ENCODE results near the gene GLB1L3. TPM values are rescaled to one million over a fixed set of nuclear protein-coding genes. Genes with fewer than 3 reads are reported as not detected.
A peak's percentile ranks its signal among the peaks of the same experiment; 100 is the strongest.
"Not testable (repeated sequence)": the region's sequence is repeated elsewhere in the genome, so short reads cannot be mapped to it uniquely, and the experiment has no call there.

GLB1L3 gene
- total RNA-seq, 2 experiments from 2014 or later, result 6.9 TPM

DNA sequence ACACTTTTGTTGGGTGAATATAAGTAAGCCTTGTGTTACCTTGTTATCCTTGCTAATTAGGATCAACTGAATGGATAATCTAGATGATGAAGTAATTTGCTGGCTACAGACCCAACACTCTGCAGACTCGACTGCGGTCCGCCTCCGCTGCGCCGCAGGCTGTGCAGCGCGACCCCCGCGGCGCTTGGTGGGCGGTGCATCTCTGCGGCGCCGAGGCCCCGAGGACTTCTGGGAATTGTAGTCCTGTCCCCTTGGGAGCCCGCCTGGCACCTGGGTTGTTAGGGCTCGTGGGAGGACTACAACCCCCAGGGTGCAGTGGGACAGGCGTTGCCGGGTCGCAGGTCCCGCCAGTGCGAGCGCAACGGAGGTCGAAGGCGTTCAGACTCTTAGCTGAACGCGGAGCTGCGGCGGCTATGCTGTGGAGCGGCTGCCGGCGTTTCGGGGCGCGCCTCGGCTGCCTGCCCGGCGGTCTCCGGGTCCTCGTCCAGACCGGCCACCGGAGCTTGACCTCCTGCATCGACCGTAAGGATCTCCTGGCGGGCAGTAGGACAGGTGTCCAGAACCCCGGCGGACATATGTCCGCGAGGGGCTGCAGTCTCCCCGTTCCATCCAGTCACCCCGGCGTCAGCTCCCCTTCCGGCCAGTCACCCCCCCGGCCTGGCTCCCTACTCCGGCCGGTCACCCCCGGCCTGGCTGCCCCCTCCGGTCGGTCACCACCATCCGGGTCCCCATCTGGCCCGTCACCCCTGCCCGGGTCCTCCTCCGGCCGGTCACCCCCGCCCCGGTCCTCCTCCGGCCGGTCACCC, 22.8 kb upstream of the GLB1L3 start, which contains the start of the genes ACAD8 and THYN1:
Gene ACAD8, plus strand, starts transcription at position 381 of the 806 bp plus-strand sequence. Its CDS starts 33 bp downstream, at position 414.
Gene THYN1, minus strand, starts transcription at position 165 of the 806 bp plus-strand sequence. CDS start 470 bp downstream, outside the sequence.
- peak; percentile 97 for DNase-seq
- Mint-ChIP-seq H3K36me3 (ENCODE audit: low read depth) (peaks cover 23% of the 10 kb centered on the region), H3K27ac (peak within 1 kb of the TSS; percentile 64), H3K27me3 (no peaks in the 10 kb centered on the region), H3K4me1 (peaks cover 44% of the 10 kb centered on the region), H3K4me3 (peak within 1 kb of the TSS; percentile 88), H3K9me3 (no peaks in the 10 kb centered on the region)
- ChIA-PET POLR2A (interaction anchor here (0.8 to 10.5 kb wide), 8 partner anchors 9 to 42 kb away, joined by 3 to 116 read pairs (median 13); partner anchors contain the start of genes GLB1L3, NCAPD3 and VPS26B), CTCF (interaction anchor here (0.7 to 3.4 kb wide), 8 partner anchors 8 to 46 kb away, joined by 3 to 23 read pairs (median 10); partner anchors contain the start of genes GLB1L3, NCAPD3 and VPS26B)

DNA sequence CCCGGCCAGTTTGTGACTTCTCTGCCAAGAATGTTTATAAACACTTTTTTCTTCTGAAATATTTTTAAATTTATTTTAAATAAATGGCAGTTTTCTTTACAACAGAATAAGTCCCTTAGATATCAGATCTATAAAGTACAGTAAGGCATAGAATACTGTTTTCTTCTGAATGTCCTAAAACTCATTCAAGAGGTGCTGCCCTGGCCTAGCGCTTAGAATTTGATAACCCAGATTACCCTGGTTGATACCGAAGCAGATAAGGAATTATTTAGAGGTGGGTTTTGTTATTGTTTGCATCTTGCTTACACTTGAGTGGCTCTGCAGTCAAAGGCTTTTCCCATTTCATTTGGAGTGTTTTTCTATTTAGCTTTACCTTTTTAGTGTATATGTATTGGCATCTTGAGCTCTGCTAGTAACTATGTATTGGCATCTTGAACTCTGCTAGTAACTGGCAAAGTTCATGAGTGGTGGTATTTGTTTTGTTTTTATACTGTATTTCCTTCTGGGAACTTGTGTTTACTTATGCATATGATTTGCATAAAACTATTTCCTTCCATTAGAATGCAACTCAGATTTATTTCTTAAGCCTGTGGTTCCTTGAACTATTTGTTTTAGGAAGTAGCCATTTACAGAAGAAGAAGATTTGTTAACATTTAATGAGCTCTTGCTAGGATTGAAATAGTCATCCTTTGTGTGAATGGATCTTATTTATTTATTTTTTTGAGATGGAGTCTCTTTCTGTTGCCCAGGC, 21.6 kb upstream of the GLB1L3 start:
- Mint-ChIP-seq H3K27ac (peak overlapping the region; percentile 64), H3K4me1 (peaks cover 33% of the 10 kb centered on the region), H3K27me3 (no peaks in the 10 kb centered on the region)

DNA sequence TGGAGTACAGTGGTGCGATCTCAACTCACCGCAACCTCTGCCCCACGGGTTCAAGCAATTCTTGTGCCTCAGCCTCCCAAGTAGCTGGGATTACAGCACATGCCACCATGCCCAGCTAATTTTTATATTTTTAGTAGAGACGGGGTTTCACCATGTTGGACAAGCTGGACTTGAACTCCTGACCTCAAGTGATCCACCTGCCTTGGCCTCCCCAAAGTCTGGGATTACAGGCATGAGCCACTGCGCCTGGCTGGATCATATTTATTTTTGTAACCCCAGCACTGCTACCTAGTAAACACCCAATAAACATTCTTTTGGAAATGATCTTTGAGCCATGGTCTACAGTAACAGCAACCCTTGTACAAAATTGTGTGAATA, 21.0 kb upstream of the GLB1L3 start:
- peaks cover 35% of the 10 kb centered on the region for H3K4me1 Mint-ChIP-seq
- H3K27me3 Mint-ChIP-seq, H3K4me3 Mint-ChIP-seq, DNase-seq, H3K9me3 Mint-ChIP-seq, H3K27ac Mint-ChIP-seq: not testable (repeated sequence)
- ChIA-PET CTCF (interaction anchor here (1.0 to 3.4 kb wide), 6 partner anchors 9 to 48 kb away, joined by 3 to 16 read pairs (median 10); partner anchors contain the start of genes GLB1L3, NCAPD3 and VPS26B), POLR2A (interaction anchor here (0.7 to 10.5 kb wide), 6 partner anchors 8 to 30 kb away, joined by 3 to 116 read pairs (median 16); partner anchors contain the start of genes NCAPD3 and VPS26B)
- peaks cover 26% of the 10 kb centered on the region for H3K36me3 Mint-ChIP-seq (ENCODE audit: low read depth)

More for the DNA sequence above, 21.6 kb upstream of the GLB1L3 start:
- POLR2A ChIA-PET, result interaction anchor here (0.7 to 10.5 kb wide), 8 partner anchors 8 to 43 kb away, joined by 3 to 116 read pairs (median 13); partner anchors contain the start of genes GLB1L3, NCAPD3 and VPS26B
- CTCF ChIA-PET, result interaction anchor here (1.0 to 3.4 kb wide), 8 partner anchors 10 to 47 kb away, joined by 3 to 16 read pairs (median 4); partner anchors contain the start of genes GLB1L3, NCAPD3 and VPS26B
- DNase-seq, result no peak
- H3K9me3 Mint-ChIP-seq, result no peaks in the 10 kb centered on the region
- peak overlapping the region; percentile 88 for H3K4me3 Mint-ChIP-seq
- H3K36me3 Mint-ChIP-seq (ENCODE audit: low read depth), result peaks cover 21% of the 10 kb centered on the region

DNA sequence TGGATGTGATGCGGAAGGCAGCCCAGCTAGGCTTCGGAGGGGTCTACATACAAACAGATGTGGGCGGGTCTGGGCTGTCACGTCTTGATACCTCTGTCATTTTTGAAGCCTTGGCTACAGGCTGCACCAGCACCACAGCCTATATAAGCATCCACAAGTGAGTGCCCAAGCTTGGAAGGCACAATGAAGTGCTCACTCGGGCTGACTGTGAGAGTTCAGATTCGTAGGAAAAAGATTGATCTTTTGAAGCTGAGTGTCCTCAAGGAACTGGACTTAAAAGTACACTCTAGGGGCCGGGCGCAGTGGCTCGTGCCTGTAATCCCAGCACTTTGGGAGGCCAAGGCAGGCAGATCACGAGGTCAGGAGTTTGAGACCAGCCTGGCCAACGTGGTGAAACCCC, 19.1 kb upstream of the GLB1L3 start:
- ChIA-PET CTCF (no interaction called here), POLR2A (interaction anchor here (0.6 to 10.5 kb wide), 3 partner anchors 17 to 32 kb away, joined by 3 to 116 read pairs (median 4); partner anchors contain the start of genes GLB1L3, NCAPD3 and VPS26B)
- Mint-ChIP-seq H3K4me1 (peaks cover 33% of the 10 kb centered on the region), H3K9me3 (no peaks in the 10 kb centered on the region), H3K27me3 (no peaks in the 10 kb centered on the region), H3K4me3 (no peak overlapping the region), H3K36me3 (ENCODE audit: low read depth) (peaks cover 29% of the 10 kb centered on the region), H3K27ac (no peak overlapping the region)
- no peak for DNase-seq

DNA sequence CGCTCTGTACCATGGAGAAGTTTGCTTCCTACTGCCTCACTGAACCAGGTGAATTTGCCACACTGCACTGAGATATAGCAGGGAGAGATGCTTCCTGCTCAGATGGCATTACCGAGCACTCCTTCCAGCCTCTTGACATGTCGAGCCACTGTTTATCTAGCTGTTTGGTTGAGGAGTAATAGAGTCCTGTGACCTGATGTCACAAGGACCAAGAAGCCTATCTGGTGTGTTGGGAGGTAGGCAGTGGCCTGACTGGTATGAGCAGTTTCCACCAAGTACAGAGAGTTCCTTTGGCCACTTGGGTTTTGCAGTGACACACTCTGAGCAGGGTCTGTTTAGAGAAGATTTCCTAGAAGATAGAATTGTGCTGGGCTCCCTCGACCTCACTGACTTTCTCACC, 17.6 kb upstream of the GLB1L3 start:
- Mint-ChIP-seq H3K9me3 (no peaks in the 10 kb centered on the region), H3K36me3 (ENCODE audit: low read depth) (peaks cover 39% of the 10 kb centered on the region), H3K4me3 (no peak overlapping the region), H3K27ac (no peak overlapping the region), H3K27me3 (no peaks in the 10 kb centered on the region), H3K4me1 (peaks cover 29% of the 10 kb centered on the region)
- no peak for DNase-seq
- ChIA-PET POLR2A (interaction anchor here (10.5 kb wide), 1 partner anchor 34 kb away, joined by 116 read pairs; the partner anchor contains the start of genes NCAPD3 and VPS26B), CTCF (no interaction called here)

DNA sequence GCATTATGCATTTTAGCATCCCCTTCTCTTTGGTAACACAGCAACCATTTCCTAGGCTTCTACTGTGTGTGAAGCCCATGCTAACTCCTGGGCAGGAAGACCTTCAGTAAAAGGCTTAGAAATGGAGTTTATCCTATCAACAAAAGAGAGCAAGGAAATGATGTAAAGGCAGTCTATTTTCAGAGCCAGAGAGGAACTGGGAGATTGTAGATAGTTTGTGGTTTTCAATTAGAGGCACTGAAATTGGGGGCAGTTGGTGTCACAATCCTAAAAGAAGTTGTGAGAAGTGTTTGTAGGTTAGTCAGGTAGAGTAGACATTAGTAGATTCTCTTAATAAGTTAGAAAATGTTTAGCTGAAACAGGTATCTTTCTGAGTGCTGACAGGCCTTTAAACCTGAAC, 15.7 kb upstream of the GLB1L3 start:
- POLR2A ChIA-PET, result interaction anchor here (1.0 to 5.7 kb wide), 4 partner anchors 11 to 38 kb away, joined by 3 to 37 read pairs (median 8); partner anchors contain the start of genes GLB1L3 and VPS26B
- Mint-ChIP-seq H3K9me3 (no peaks in the 10 kb centered on the region), H3K36me3 (ENCODE audit: low read depth) (peaks cover 43% of the 10 kb centered on the region), H3K4me1 (peaks cover 16% of the 10 kb centered on the region), H3K27me3 (no peaks in the 10 kb centered on the region), H3K27ac (peak overlapping the region; percentile 64), H3K4me3 (no peak overlapping the region)
- no peak for DNase-seq
- CTCF ChIA-PET, result interaction anchor here (1.9 to 3.4 kb wide), 6 partner anchors 8 to 20 kb away, joined by 8 to 39 read pairs (median 14); partner anchors contain the start of genes ACAD8, GLB1L3 and THYN1

DNA sequence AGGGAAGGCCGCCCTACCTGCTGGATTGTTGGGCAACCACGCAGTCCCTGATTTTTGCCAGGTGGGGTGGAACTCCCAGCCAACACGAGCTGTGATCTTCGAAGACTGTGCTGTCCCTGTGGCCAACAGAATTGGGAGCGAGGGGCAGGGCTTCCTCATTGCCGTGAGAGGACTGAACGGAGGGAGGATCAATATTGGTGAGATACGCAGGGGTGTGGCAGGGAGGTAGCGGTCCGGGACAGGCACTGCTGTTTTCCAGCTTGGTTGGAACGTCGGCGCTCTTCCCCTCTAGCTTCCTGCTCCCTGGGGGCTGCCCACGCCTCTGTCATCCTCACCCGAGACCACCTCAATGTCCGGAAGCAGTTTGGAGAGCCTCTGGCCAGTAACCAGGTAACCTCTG, 15.2 kb upstream of the GLB1L3 start:
- no peak overlapping the region for H3K27ac Mint-ChIP-seq
- POLR2A ChIA-PET, result interaction anchor here (1.0 to 5.7 kb wide), 5 partner anchors 7 to 38 kb away, joined by 3 to 37 read pairs (median 11); partner anchors contain the start of genes ACAD8, GLB1L3, THYN1 and VPS26B
- no peaks in the 10 kb centered on the region for H3K27me3 Mint-ChIP-seq
- H3K36me3 Mint-ChIP-seq (ENCODE audit: low read depth), result peaks cover 43% of the 10 kb centered on the region
- CTCF ChIA-PET, result interaction anchor here (1.2 to 3.4 kb wide), 9 partner anchors 9 to 99 kb away, joined by 4 to 39 read pairs (median 10); partner anchors contain the start of genes ACAD8, GLB1L3 and THYN1
- no peaks in the 10 kb centered on the region for H3K9me3 Mint-ChIP-seq
- H3K4me1 Mint-ChIP-seq, result peaks cover 13% of the 10 kb centered on the region
- no peak overlapping the region for H3K4me3 Mint-ChIP-seq
- DNase-seq, result no peak

DNA sequence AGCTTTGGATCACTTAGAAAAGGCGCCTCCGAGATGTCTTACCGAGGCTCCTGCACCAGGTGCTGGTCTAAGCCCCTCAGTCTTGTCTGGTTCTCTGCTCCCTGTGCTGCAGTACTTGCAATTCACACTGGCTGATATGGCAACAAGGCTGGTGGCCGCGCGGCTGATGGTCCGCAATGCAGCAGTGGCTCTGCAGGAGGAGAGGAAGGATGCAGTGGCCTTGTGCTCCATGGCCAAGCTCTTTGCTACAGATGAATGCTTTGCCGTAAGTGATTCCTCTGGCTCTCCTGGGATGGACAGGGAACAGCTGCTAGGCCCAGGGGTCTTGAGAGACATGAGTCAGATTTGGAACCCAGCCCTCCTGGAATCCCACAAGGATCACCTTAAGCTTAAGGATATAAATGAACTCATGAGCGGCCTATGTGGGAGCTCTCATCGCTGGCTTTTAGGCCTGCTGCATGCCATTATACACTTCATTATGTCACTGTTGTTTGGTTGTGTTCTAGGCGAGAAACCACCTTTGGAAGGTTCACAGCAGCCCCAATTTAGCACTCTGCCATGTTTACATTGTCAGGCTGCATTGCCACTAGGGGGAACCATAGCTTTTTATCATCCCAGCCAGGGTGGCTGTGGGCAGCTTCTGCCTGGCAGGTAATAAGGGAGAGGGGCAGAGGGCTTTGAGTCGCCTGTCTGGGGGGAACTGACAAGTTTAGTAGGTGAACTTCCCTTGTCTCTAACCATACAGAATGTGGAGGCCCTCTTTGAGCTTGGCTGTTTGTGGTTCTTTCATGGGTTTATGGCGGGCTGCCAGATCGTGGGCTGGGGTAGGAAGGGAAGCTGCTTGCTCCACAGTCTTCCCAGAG, 14.3 kb upstream of the GLB1L3 start:
- POLR2A ChIA-PET, result interaction anchor here (1.1 to 5.7 kb wide), 6 partner anchors 8 to 90 kb away, joined by 3 to 37 read pairs (median 7); partner anchors contain the start of genes ACAD8, GLB1L3 and THYN1
- CTCF ChIA-PET, result interaction anchor here (0.6 to 3.4 kb wide), 16 partner anchors 9 to 185 kb away, joined by 3 to 39 read pairs (median 6); partner anchors contain the start of genes ACAD8, GLB1L3 and THYN1
- H3K4me3 Mint-ChIP-seq, result no peak overlapping the region
- H3K9me3 Mint-ChIP-seq, result no peaks in the 10 kb centered on the region
- DNase-seq, result peak; percentile 46
- peaks cover 17% of the 10 kb centered on the region for H3K4me1 Mint-ChIP-seq
- H3K27ac Mint-ChIP-seq, result no peak overlapping the region
- peaks cover 39% of the 10 kb centered on the region for H3K36me3 Mint-ChIP-seq (ENCODE audit: low read depth)
- no peaks in the 10 kb centered on the region for H3K27me3 Mint-ChIP-seq

DNA sequence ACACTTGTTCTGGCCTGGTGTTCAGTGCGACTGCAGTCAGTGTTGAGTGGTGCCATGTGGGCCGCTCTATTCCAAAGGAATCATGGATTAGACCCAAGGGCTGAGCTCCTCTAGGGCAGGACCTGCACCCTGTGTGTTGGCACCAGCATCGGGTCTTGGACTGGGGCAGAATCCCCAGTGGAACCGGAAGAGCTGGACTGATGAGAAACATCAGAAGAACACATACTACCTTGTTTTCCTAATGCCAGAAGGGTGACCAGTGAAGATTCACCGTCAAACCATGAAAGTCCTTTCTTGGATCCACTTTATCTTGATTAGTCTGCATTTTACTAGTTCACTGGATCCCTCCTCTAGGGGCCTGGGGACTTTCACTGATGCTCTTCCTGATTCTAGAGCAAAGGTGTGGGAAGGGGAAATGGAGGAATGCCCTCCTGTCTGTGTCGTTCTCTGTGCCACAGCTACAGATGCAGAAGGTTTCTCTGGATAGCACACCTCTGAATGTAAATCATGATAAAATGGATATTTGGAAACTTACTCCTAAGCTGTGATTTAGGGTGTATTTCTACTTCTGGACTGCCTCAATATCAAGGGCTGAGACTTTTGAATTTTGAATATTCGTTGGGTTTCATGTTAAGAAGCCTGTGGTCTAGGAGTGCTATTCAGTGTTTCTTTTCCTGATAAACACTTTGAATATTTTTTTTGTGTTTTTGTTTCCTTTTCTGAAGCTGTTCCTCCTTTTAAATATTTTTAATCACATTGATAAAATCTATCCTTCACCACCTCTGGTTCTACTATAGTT, 11.0 kb upstream of the GLB1L3 start:
- Mint-ChIP-seq H3K4me3 (no peak overlapping the region), H3K27ac (no peak overlapping the region), H3K36me3 (ENCODE audit: low read depth) (peaks cover 26% of the 10 kb centered on the region), H3K27me3 (no peaks in the 10 kb centered on the region), H3K4me1 (peaks cover 36% of the 10 kb centered on the region), H3K9me3 (no peaks in the 10 kb centered on the region)
- ChIA-PET POLR2A (interaction anchor here (1.2 to 5.7 kb wide), 2 partner anchors 10 to 41 kb away, joined by 3 to 37 read pairs; partner anchors contain the start of genes GLB1L3 and VPS26B), CTCF (interaction anchor here (0.7 to 1.8 kb wide), 4 partner anchors 10 to 14 kb away, joined by 3 to 5 read pairs (median 4); partner anchors contain the start of genes ACAD8, GLB1L3 and THYN1)
- no peak for DNase-seq

DNA sequence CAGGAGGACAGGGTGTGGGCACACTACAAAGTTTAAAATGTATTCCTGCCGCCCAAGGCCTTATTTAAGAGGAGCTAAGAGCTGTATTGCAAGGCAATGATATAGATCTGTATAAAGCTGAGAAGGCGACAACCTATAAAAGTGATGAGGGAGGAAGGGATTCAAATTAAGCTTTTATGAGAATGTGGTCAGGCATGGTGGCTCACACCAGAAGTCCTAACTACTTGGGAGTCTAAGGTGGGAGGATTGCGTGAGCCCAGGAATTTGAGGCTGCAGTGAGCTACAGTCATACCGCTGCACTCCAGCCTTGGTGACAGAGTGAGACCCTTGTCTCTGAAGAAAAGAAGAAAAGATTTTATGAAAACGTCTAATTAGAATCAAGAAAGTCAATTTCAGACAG, 9.7 kb upstream of the GLB1L3 start:
- CTCF ChIA-PET, result interaction anchor here (0.7 to 1.4 kb wide), 2 partner anchors 10 to 16 kb away, joined by 3 to 4 read pairs; partner anchors contain the start of gene GLB1L3
- Mint-ChIP-seq H3K27ac (no peak overlapping the region), H3K27me3 (no peaks in the 10 kb centered on the region), H3K9me3 (no peaks in the 10 kb centered on the region), H3K36me3 (ENCODE audit: low read depth) (peaks cover 27% of the 10 kb centered on the region), H3K4me1 (peaks cover 41% of the 10 kb centered on the region), H3K4me3 (no peak overlapping the region)
- POLR2A ChIA-PET, result interaction anchor here (0.6 to 1.4 kb wide), 4 partner anchors 10 to 41 kb away, joined by 3 to 5 read pairs (median 3); partner anchors contain the start of genes ACAD8, GLB1L3 and THYN1
- no peak for DNase-seq

Data from activated CD4-positive, alpha-beta memory T cell treated with anti-CD3 and anti-CD28 coated beads, Interleukin-2, amount 10 ng/mL, durations not matched to agents 7 days and 5 days (primary cell).